NCI-H345 treated with DMSO at 0.1 percent for 48 hours (cell line): ENCODE results near the gene TAC3.

Experiments used
- DNase-seq: peaks from one replicate; lab custom pipeline; 2025; ENCODE audit not compliant: unreplicated experiment; lab: John Stamatoyannopoulos, UW

TAC3 gene

DNA sequence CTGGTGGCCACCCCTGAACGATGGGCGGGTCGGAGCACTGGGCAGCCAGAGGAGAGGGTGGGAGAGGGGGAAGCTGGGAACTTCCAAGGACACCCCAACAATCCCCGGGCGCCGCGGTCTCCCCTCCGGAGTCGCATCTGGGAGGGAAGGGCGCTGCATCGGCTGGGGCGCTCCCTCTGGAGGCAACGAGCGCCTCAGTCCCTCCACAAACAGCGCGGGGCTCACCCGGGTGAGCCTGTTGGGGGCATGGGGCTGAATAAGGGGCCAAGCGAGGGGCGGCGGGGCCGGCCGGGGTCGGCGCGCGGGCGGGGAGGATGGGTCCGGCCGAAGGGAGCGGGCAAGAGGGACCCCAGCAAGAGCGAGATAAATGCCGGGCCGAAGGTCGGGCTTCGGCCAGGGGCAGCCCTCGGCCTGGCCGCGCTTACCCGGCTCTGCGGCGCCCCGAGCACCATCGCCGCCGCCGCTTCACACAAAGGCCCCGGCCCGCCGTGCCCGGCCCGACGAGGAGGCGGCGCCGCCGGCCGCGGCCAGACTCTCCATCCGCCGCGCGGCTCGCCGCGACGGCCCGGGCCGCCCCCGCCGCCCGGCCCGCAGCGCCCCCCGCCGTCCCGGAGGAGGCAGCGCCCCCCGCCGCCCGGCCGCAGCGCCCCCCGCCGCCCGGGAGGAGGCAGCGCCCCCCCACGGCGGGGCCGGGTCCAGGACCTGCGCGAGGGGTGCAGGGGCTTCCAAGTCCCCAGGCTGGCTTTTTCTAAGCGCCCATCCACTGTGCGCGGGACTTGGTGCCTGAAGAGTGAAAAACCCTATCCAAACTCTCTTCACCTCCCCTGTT is 10.1 kb downstream of the TAC3 start, which contains the start of gene ZBTB39:
TSS of gene ZBTB39 (minus strand) at position 567 of the 829 bp plus-strand sequence. CDS start 1,629 bp downstream, outside the sequence.
- DNase-seq: peak; percentile 21

DNA sequence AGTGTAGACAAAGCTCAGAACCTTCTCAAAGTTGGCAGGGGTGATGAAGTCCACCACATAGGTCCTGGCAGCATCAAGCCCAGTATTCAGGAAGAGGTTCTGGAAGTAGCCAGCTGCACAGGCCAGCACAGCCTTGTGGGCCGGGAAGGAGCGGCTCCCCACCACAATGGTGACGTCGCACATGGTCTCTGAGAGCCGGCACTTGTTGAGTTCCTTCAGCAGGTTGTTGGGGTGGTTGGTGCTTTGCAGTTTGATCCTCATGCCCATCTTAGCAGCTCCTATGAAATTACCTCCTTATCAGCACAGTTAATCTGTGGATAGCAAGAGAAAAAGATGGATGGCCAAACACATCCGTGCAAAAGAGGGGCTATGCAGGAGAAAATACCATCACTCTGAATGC is 11.7 kb downstream of the TAC3 start:
- DNase-seq: no peak

DNA sequence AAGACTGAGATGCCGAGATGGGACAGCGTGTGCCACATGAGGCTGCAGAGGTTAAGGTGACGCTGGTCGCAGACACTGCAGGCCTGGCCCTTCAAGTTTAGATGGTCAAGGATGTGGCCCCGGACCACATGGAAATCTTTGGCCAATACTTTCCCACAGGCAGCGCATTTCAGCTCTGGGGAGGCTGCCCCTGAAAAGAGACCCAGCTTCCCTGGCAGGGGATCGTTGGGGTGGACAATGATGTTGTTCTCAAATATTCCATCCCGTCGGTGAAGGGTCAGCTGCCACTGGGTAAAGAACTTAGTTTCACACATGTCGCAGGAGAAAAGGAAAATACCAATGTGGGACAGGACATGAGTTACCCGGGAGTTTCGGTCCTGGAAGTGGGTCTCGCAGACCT is 12.9 kb downstream of the TAC3 start:
- DNase-seq: no peak

DNA sequence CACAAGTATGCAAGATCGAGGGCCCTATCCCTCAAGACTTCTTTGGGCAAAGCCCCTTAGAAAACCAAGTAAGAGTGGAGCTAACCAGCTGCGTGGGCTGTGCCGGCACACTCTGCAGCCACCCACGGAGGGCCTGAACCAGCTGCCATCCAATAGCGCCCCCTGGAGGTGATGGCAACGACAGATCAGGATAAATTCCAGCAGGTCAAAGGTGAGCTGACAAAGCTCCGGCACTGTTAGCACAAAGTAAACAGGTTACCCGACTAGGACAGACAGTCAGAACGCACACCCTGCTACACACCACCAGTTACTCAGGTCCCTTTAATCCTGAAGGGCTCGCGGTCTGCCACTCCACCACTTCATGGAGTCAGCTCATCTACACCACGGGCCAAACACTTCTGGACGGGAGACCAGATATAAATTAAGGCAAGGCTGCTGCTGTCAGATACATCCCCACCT is 14.9 kb downstream of the TAC3 start:
- DNase-seq: no peak

DNA sequence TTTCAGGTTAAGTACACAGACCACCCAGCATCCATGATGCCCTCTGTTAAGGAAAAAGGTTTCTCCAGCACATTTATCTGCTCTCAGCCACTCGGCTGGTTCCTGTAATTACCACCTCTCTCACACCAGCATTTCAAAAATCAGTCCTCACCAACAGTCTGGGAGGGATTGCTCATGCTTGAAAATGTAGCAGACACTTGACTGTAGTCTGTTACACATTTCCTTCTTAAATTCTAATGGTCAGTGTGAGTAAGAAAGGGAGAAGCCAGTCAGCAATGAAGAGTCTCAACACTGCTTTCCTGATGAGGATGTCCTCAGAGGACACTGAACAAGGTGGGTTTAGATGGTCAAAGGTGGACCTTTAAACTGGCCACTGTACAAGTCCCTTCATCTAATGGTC is 15.9 kb downstream of the TAC3 start:
- DNase-seq: no peak

DNA sequence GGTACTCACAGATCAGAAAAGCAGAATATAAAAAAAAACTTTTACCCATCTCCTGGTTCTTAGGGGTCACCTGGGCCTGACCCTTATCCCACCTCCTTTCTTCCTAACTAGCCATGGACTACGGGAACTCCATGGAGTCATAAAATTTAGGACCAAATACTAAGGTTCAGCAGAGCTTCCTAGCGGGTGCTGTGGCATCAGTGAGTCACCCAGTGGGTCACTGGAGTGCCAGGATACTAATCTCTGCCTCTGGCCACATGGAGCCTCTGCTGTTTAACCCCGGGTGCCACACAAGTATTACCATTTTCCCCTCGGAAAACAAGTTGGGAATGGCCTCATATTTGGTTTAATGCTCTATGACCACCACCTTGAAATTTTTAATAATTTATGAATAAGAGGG is 16.9 kb downstream of the TAC3 start:
- DNase-seq: no peak

DNA sequence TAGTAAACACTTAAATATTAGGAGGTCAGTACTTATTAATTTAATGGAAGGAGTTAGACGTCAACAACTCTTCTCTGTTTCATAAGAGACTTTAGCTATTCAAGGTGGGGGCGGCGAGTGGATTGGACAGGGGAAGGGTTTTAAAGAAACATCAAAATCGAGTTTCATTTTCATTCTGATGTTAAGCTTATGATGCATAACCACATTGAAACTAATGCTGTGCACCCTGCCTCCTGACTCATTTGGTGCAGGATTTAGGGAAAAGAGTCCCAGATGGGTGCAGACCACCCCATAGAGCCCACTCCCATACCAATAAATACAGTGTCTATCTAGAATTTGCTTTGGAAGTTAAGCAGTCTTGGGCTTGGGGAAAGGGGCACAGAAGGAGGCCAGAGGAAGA is 17.3 kb downstream of the TAC3 start:
- no peak for DNase-seq

DNA sequence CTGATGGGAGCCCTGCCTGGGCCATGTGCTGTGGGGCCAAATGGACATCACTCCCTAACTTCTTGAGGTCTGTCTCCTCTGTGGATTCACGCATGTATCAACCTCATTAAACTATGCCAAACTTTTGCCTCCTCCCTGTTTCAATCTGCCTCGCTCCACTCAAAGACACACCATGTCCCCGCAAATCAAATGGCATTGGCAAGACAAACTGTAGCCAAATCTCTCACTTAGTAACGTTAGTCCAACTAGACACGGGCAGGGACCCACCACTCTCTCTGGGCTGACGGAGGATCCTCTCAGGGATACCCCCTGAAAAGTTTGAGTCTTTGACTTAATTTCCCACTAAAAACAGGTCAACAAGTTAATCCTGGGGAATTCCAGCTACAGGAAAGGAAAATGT is 18.0 kb downstream of the TAC3 start:
- no peak for DNase-seq

DNA sequence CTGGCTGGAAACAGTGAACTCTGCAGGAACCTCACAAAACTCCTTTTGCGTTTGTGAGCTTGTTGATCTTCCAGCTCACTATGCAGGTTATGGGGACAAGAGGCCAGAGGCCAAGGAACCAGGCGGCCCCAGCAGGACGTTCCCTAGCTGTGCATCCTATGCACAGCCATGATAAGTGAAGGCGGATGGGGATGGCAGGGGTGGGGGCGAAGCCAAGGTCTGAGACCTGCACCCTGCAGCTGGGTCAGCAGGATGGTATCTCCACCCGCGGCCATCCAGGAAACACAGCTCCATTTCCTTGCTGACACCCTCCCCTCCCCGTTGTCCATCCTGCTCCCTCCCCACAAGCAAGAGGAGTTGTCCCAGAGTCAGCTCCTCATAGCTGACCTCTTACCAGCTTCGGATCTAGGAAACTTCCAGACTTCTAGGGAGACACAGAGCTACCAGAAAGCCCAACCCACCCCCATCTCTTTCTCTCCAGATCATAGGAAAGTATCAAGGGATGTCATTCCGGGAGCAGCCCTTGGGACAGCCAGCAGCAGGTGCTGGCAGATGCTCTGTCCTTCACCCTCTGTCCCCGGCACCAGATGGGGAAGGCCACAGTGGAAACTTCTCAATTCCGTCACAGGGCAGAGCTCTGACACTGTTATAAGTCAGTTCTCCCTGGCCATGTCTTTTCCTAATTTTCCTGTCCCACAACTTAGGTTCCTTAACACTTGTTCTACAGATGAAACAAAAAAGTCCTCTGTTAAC is 19.4 kb downstream of the TAC3 start:
- no peak for DNase-seq

DNA sequence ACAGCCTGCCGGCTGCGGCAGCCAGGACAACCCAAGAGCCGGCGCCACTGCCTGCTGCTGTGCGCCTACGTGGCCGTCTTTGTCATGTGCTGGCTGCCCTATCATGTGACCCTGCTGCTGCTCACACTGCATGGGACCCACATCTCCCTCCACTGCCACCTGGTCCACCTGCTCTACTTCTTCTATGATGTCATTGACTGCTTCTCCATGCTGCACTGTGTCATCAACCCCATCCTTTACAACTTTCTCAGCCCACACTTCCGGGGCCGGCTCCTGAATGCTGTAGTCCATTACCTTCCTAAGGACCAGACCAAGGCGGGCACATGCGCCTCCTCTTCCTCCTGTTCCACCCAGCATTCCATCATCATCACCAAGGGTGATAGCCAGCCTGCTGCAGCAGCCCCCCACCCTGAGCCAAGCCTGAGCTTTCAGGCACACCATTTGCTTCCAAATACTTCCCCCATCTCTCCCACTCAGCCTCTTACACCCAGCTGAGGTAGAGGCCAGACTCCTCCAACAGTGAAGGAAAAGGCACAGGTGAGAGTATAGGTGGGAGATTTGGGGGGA is 20.3 kb downstream of the TAC3 start:
- DNase-seq: no peak

DNA sequence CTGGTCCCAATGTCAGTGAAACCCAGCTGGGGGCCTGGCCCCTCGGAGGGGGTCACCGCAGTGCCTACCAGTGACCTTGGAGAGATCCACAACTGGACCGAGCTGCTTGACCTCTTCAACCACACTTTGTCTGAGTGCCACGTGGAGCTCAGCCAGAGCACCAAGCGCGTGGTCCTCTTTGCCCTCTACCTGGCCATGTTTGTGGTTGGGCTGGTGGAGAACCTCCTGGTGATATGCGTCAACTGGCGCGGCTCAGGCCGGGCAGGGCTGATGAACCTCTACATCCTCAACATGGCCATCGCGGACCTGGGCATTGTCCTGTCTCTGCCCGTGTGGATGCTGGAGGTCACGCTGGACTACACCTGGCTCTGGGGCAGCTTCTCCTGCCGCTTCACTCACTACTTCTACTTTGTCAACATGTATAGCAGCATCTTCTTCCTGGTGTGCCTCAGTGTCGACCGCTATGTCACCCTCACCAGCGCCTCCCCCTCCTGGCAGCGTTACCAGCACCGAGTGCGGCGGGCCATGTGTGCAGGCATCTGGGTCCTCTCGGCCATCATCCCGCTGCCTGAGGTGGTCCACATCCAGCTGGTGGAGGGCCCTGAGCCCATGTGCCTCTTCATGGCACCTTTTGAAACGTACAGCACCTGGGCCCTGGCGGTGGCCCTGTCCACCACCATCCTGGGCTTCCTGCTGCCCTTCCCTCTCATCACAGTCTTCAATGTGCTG is 21.0 kb downstream of the TAC3 start:
- DNase-seq: no peak

DNA sequence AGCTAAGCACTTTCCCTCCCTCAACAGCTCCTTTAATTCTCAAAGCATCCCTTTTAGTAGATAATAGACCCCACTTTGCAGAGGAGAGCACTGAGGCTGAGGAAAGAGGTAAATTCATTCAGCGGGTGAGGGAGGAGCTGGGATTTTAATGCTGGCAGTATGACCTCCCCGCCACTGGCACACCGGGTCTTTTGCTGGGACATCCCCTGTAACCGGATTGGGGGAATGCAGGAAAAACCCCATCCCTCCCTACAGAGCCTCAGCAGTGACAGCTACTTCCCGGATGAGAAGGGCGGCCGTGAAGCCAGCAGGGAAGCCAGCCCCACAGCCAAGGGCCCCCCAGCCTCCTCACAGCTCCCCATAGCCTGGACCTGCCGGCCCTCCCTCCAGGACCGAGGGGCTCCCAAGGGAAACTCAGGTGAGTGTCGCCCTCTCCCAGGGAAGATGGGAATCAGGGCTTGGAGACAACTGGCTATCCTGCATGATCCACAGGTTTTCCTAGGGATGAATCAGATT is 22.0 kb downstream of the TAC3 start:
- no peak for DNase-seq

DNA sequence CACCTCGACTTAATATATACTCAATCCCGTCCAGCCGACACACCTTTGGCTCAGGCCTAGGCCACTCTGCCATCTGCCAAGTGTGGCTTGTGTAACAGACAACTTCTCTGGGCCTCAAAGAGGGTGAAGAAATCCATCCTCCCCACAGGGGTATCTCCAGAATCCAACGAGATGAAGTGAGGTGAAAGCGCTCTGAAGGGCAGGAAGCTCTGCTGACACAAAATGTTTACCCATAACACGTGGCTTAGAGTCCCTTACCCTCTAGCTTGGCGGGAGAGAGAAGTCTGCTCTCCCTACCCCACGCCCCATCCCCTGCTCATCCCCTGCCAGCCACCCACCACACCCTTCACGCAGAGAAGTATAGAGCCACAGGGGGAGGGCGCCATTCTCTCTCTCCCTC is 23.0 kb downstream of the TAC3 start:
- DNase-seq: no peak

DNA sequence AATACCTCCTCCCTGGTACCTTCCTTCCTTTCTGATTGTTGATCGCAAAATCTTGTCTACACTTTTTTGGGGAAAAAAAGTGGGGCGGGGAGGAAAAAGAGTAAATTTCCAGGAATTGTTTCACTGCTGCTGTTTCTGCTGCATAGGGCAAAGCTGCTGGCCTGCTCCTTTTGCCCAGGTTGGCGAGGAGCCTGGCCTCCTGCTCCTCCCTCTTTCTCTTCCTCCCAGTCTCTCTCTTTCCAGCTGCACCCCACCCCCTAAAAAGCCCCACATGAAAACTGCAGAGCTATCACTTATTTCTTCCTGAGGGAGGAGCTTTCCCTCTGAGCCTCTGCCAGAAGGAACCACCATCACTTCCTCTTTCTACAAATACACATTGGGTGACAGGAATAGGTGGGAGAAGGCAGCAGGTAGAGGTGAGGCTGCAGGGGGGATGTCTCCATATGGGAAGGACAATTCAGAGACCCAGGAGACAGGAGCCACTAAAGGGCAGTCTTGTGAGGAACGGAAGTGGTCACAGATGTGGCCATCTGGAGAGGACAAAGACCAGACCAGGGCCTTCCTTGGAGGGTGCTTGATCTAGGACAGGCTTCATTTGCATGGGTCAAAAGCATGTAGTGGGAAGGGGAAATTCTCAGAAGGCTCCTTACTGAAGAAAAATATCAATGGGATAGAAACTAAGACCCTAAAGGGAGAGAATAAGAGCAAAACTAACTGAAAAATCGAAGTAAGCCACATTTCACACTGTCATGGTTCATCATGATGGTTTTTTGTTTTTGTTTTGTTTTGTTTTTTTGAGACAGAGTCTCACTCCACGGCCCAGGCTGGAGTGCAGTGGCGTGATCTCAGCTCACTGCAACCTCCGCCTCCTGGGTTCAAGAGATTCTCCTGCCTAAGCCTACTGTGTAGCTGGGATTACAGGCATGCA is 24.7 kb downstream of the TAC3 start:
- DNase-seq: no peak

DNA sequence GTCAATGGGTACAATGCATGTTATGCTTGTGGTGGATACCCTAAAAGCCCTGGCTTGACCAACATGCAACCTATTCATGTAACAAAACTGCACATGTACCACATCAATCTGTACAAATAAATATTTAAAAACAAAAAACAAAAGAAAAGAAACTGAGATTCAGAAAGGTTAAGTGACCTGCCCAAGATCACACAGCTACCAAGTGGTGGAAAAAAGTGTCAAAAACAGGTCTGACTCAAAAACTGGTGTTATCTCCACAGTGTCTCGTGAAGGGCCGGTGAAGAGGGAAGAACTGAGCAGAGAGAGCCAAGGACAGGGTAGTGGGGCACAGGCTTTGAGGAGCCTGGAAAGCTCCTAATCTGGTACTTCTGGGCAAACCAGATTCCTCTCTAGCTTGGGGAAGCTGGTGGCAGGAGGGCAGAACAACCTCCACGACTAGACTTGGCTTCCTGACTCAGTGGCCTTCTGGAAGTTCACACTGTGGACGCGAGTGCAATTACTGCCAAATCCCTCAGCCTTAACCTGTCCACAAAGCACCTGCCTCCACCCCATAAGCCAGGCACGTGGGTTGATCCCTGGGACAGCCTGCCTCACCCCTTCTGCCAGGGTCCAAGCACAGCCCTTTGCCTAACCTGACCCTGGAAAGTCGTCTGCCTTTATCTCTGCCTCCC is 25.5 kb downstream of the TAC3 start:
- DNase-seq: no peak

DNA sequence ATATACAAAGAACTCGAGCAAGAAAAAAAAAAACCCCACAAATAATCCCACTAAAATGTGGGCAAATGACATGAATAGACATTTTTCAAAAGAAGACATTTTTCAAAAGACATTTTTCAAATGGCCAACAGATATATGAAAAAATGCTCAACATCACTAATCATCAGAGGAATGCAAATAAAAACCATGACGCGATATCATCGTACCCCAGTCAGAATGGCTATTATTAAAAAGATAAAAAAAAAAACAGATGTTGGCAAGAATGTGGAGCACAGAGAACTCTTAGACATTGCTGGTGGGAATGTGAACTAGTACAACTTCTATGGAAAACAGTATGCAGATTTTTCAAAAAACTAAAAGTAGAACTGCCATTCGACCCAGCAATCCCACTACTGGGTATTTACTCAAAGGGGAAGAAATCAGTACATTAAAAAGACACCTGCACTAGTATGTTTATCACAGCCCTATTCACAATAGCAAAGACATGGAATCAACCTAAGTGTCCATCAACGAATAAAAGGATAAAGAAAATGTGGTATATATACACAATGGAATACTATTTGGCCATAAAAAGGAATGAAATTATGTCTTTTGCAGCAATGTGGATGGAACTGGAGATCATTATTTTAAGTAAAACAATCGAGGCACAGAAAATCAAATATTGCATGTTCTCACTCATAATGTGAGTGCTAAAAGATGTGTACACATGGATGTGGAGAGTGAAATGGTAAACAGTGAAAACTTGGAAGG is 26.3 kb downstream of the TAC3 start:
- no peak for DNase-seq

DNA sequence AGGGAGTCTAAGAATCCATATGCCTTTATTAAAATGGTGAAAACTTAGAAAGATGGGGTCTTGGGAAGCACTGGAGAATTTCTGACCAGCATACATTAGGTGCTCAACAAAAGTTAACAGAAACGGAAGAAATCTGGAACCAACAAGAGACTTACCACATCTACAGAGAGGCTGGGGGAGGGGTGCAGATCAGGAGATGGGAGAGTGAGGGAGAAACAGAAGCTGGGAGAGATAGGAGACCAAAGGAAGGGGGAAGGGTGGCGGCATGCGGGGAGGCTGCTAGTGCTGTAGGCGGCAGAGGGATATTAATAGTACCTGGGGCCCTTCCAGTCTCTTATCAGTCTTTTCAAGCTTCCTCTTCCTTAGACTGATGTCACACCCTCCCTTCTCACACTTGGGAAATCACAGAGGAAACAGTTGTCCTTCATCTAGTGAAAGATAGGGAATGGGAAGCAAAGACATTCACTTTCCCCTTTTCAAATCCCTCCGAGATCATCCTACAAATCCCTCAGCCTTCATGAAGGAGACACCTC is 28.1 kb downstream of the TAC3 start:
- no peak for DNase-seq

DNA sequence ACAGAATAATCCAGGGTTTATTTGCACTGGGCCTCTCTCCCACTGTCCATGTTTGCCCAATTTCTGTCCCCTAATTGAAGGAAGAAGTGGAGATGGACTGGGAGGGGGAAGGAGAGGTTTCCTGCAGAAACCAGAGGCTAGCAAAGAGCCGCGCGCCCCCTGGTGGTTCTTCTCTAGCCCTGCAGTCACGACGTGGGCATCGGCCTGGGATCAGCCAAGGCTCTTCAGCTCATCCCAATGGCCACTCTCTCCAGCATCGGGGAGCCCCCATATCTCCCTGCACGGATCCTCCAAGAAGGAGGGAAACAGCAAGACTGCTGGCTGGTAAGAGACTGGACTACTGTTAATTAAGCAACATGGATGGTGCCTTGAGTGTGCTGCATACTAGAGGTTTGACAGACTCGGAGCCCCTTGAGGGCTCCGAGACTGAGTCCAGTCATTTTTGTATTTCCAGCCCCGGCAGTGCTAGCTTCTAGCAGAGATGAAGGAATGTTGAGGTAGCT is 28.7 kb downstream of the TAC3 start:
- peak; percentile 65 for DNase-seq
